ENCODE results near the gene CROCC.

The CROCC gene

GRCh38 chr1:17017435-17017834 is 95.7 kb downstream of the CROCC start:
- no peak for DNase-seq

GRCh38 chr1:17018849-17019248 is 97.1 kb downstream of the CROCC start:
- no peak for DNase-seq

GRCh38 chr1:17020502-17020901 is 98.8 kb downstream of the CROCC start:
- no peak for DNase-seq

- DNase-seq = no peak
Observed at GRCh38 chr1:17021896-17022295, 100.2 kb downstream of the CROCC start.
